ENCODE data around the gene MMD2. TPM values are rescaled to one million over a fixed set of nuclear protein-coding genes. Genes with fewer than 3 reads are reported as not detected.

The MMD2 gene
- total and polyA plus RNA-seq, 2 of the 8 experiments (the other 6 are each of a cell fraction or from before 2014, with no cell fraction given), result 0.14 TPM; not detected in 1

DNA sequence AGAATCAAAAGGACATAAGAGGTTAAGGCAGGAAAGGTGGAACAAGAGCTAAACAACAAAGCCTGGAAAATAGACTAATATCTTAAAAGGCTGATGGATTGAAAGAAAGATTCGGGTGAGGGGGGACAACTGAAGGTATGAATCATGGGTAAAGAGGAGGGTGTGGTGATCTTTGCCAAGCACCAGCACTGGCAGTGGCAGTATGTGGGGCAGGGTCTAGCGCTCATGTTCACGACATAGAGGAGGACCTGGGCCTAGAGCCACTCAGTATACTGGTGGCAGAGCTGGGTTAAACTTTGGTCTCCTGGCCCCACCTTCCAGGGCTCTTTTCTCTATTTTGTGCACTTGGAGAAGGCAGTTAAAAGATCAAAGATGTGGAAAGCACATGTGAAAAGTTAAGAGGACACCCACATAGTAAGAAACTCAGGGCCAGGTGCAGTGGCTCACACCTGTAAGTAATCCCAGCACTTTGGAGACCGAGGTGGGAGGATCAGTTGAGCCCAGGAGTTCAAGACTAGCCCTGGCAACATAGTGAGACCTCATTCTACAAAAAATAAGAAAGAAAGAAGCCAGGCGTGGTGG, 40.5 kb upstream of the MMD2 start:
- H3K4ac ChIP-seq (replicated peaks; ENCODE audit: insufficient read length, low read depth, low read length), result no peak overlapping the region
- no peak overlapping the region for H4K8ac ChIP-seq (ENCODE audit: extremely low read depth, insufficient read depth, low read length)
- H2BK120ac ChIP-seq (replicated peaks; ENCODE audit: low read depth, low read length), result no peak overlapping the region
- no peak overlapping the region for H2BK5ac ChIP-seq (ENCODE audit: low read depth, low read length)
- H3K27me3 ChIP-seq (replicated peaks in 1 of 4; ENCODE audit: control insufficient read depth in 3 of 4, extremely low read depth in 1 of 4, insufficient read depth in 3 of 4, low read length in 3 of 4), result no peaks in the 10 kb centered on the region
- H3K18ac ChIP-seq (ENCODE audit: extremely low read depth, low read length), result no peak overlapping the region
- H2BK12ac ChIP-seq (ENCODE audit: low read depth, low read length), result no peak overlapping the region
- no peak overlapping the region for H4K91ac ChIP-seq (replicated peaks; ENCODE audit: insufficient read length, low read length)
- H3K4me3 ChIP-seq (ENCODE audit: extremely low read depth in 1 of 4, insufficient read depth in 2 of 4, low read depth in 3 of 4, low read length in 4 of 4), result no peak overlapping the region
- no peak overlapping the region for H3K4me2 ChIP-seq (ENCODE audit: insufficient read depth in 1 of 2, low read depth in 2 of 2, low read length in 2 of 2)
- no peak overlapping the region for H3K14ac ChIP-seq (ENCODE audit: insufficient read length)
- H2BK15ac ChIP-seq (ENCODE audit: low read length), result no peak overlapping the region
- no peaks in the 10 kb centered on the region; the same call in 1 of the 2 replicates for H3K79me1 ChIP-seq (ENCODE audit: low read depth, low read length)
- H3K56ac ChIP-seq (replicated peaks; ENCODE audit: insufficient read length, low read depth, low read length), result no peak overlapping the region
- H2AK5ac ChIP-seq (ENCODE audit: low read depth, low read length), result no peak overlapping the region
- 94% methylated on average over 5 of the region's 5 CpGs; no CpG with 5 or more reads in 1 of the 2 experiments for WGBS, 2 experiments (ENCODE audit: extremely low coverage in 1 of 2, insufficient coverage in 1 of 2, insufficient read length in 1 of 2, insufficient replicate concordance in 2 of 2, low coverage in 1 of 2, low lambda C conversion rate in 2 of 2, missing lambda C conversion rate in 1 of 2)
- no peak overlapping the region for H3K23ac ChIP-seq (ENCODE audit: insufficient read length)
- no peaks in the 10 kb centered on the region for H3K4me1 ChIP-seq (replicated peaks in 1 of 4; ENCODE audit: control insufficient read depth in 3 of 4, insufficient read depth in 4 of 4, low read length in 3 of 4)
- H3K23me2 ChIP-seq (ENCODE audit: low read depth, low read length), result no peaks in the 10 kb centered on the region
- no peaks in the 10 kb centered on the region for H3K79me2 ChIP-seq (ENCODE audit: control insufficient read depth in 1 of 2, insufficient read depth in 2 of 2, low read length in 2 of 2)
- no peak overlapping the region for H4K5ac ChIP-seq (ENCODE audit: insufficient read length, low read depth, low read length)
- ChIA-PET POLR2A (ENCODE audit: partially characterized antibody) (interaction anchor here (0.6 kb wide), 1 partner anchor 238 kb away, joined by 3 read pairs; no protein-coding TSS in a partner anchor), CTCF (ENCODE audit: partially characterized antibody) (interaction anchor here (0.6 to 3.1 kb wide), 4 partner anchors 25 to 141 kb away, joined by 3 to 14 read pairs (median 6); no protein-coding TSS in a partner anchor)
- H4K20me1 ChIP-seq (replicated peaks in 1 of 2; ENCODE audit: control insufficient read depth in 1 of 2, insufficient read depth in 2 of 2, low read length in 2 of 2), result peaks cover 0 to 1% of the 10 kb centered on the region in 2 experiments
- H3K9ac ChIP-seq (replicated peaks in 1 of 4; ENCODE audit: extremely low read depth in 1 of 4, low read depth in 3 of 4, low read length in 3 of 4), result no peak overlapping the region
- DNase-seq (ENCODE audit: low read depth in 1 of 2, low spot score in 2 of 2) (no peak), FAIRE-seq (no peak)
- H3K27ac ChIP-seq (ENCODE audit: low read depth, low read length), result no peak overlapping the region
- H2AFZ ChIP-seq (ENCODE audit: low read length), result no peak overlapping the region
- H2BK20ac ChIP-seq (ENCODE audit: low read length), result no peak overlapping the region
- H3K9me3 ChIP-seq (ENCODE audit: insufficient read depth in 2 of 2, low read depth in 1 of 2, low read length in 1 of 2), result no peaks in the 10 kb centered on the region
- H3K36me3 ChIP-seq (ENCODE audit: control insufficient read depth in 2 of 4, insufficient read depth in 4 of 4, low read length in 3 of 4), result peaks cover 0 to 19% (median 8%) of the 10 kb centered on the region in 4 experiments; a peak in 5 of 8 replicates
- TF ChIP-seq SIRT6 (IDR thresholded peaks at IDR 0.05; ENCODE audit: low read length), result no peak
- TF ChIP-seq, protein P1, sequence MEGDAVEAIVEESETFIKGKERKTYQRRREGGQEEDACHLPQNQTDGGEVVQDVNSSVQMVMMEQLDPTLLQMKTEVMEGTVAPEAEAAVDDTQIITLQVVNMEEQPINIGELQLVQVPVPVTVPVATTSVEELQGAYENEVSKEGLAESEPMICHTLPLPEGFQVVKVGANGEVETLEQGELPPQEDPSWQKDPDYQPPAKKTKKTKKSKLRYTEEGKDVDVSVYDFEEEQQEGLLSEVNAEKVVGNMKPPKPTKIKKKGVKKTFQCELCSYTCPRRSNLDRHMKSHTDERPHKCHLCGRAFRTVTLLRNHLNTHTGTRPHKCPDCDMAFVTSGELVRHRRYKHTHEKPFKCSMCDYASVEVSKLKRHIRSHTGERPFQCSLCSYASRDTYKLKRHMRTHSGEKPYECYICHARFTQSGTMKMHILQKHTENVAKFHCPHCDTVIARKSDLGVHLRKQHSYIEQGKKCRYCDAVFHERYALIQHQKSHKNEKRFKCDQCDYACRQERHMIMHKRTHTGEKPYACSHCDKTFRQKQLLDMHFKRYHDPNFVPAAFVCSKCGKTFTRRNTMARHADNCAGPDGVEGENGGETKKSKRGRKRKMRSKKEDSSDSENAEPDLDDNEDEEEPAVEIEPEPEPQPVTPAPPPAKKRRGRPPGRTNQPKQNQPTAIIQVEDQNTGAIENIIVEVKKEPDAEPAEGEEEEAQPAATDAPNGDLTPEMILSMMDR (IDR thresholded peaks at IDR 0.05; ENCODE audit: control extremely low read depth in 1 of 3, insufficient read depth in 1 of 3, low read depth in 1 of 3, low read length in 3 of 3), result no peak
- TF ChIP-seq SIX5 (IDR thresholded peaks at IDR 0.05; ENCODE audit: low read depth, low read length), result no peak
- no peak for TF ChIP-seq CHD2 (IDR thresholded peaks at IDR 0.05; ENCODE audit: low read length)
- no peak for TF ChIP-seq JUND (IDR thresholded peaks at IDR 0.05; ENCODE audit: low read length)
- TF ChIP-seq SRF (IDR thresholded peaks at IDR 0.05; ENCODE audit: low read depth, low read length), result no peak
- no peak for TF ChIP-seq EGR1 (IDR thresholded peaks at IDR 0.05; ENCODE audit: borderline replicate concordance, low read depth, low read length)
- TF ChIP-seq, protein P2, sequence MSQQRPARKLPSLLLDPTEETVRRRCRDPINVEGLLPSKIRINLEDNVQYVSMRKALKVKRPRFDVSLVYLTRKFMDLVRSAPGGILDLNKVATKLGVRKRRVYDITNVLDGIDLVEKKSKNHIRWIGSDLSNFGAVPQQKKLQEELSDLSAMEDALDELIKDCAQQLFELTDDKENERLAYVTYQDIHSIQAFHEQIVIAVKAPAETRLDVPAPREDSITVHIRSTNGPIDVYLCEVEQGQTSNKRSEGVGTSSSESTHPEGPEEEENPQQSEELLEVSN (IDR thresholded peaks at IDR 0.05), result no peak
- no peak for TF ChIP-seq EZH2 (IDR thresholded peaks at IDR 0.05; ENCODE audit: low read depth, low read length, severe bottlenecking)
- TF ChIP-seq KDM1A (IDR thresholded peaks at IDR 0.05; ENCODE audit: borderline replicate concordance, low read length), result no peak
- TF ChIP-seq JUN (IDR thresholded peaks at IDR 0.05; ENCODE audit: low read depth, low read length), result no peak

Measured in H1 (cell line).